ENCODE results near the gene MORN3. TPM values are rescaled to one million over a fixed set of nuclear protein-coding genes. Genes with fewer than 3 reads are reported as not detected.

Gene MORN3
- polyA plus RNA-seq, 6 donors from 2014 or later: 0.17 to 0.72 (median 0.28) TPM; not detected in 1

- no peaks in the 10 kb centered on the region for H3K27me3 Mint-ChIP-seq
- no peak for ATAC-seq (ENCODE audit: low read depth in 2 of 2)
Measured at GRCh38 chr12:121600702-121601336, 68.6 kb downstream of the MORN3 start.

More at GRCh38 chr12:121600702-121601336, 68.6 kb downstream of the MORN3 start:
- Mint-ChIP-seq H3K36me3 (no peaks in the 10 kb centered on the region), H3K4me1 (peaks cover 0 to 3% (median 2%) of the 10 kb centered on the region in 3 donors), H3K4me3 (no peak overlapping the region), H3K9me3 (no peaks in the 10 kb centered on the region), H3K27ac (no peak overlapping the region)
- no peak for DNase-seq

Other genes starting within 250 kb of the MORN3 start
- gene KDM2B, start 88.6 kb downstream of the MORN3 start, polyA plus RNA-seq (ENCODE audit: low read depth in 6 of 6): 10 to 100 TPM; 25.5 to 46.5 (median 31.0) TPM
- 100 to 1,000 TPM; 130 to 190 (median 161) TPM for gene ORAI1, start 43.1 kb downstream of the MORN3 start, polyA plus RNA-seq (ENCODE audit: low read depth in 6 of 6)
- 1 to 10 TPM in 4 of 6 donors, under 1 TPM in 2; 0.76 to 2.8 (median 1.4) TPM for gene TMEM120B, start 43.1 kb upstream of the MORN3 start, polyA plus RNA-seq (ENCODE audit: low read depth in 6 of 6)
- 10 to 100 TPM; 40.2 to 63.9 (median 50.2) TPM for gene RHOF, start 124.0 kb upstream of the MORN3 start, polyA plus RNA-seq (ENCODE audit: low read depth in 6 of 6)
- 1 to 10 TPM in 2 of 6 donors, under 1 TPM in 4; 0.64 to 3.0 (median 0.91) TPM for gene SETD1B, start 134.4 kb upstream of the MORN3 start, polyA plus RNA-seq (ENCODE audit: low read depth in 6 of 6)
- gene HPD, start 189.2 kb upstream of the MORN3 start, polyA plus RNA-seq (ENCODE audit: low read depth in 6 of 6): not detected
- gene PSMD9, start 219.1 kb upstream of the MORN3 start, polyA plus RNA-seq (ENCODE audit: low read depth in 6 of 6): 10 to 100 TPM; 71.6 to 97.1 (median 74.1) TPM
- under 1 TPM in 4 of 6 donors, not detected in 2; 0.26 to 0.91 (median 0.55) TPM for gene CFAP251, start 248.9 kb upstream of the MORN3 start, polyA plus RNA-seq (ENCODE audit: low read depth in 6 of 6)